K562 (cell line): ENCODE measurements around the gene ENPP6. TPM values are rescaled to one million over a fixed set of nuclear protein-coding genes. Genes with fewer than 3 reads are reported as not detected.

Source experiments
- ATAC-seq: fragments of 200-7000 bp; cut with Tn5 transposase; 3 replicates; pipeline ENCODE4 v1.9.1; 2020; ENCODE audit warnings: moderate library complexity
- BruUV-seq: library from RNA; stranded (reverse); fragments of 400-500 nt; replicated peaks from 2 replicates; lab custom pipeline; 2021; lab: Mats Ljungman, UMichigan
- CTCF ChIA-PET: fragments of 300-600 bp; formaldehyde crosslinking; extraction: SDS; loops from one replicate; lab custom pipeline; 2021; ENCODE audit warnings: low intra/inter-chr PET ratio; lab: Yijun Ruan, JAX
- POLR2A ChIA-PET: fragments of 300-600, 350-650 bp; sonication (Branson Sonifier 250); formaldehyde crosslinking; extraction: SDS; loops from one replicate; lab custom pipeline; 2021; ENCODE audit warnings: antibody characterized with exemption, inconsistent platforms; lab: Yijun Ruan, JAX
- DNase-seq, 4 experiments: peaks; one replicate each; pipeline versions ENCODE4 v3.0.0 to v3.0.0-alpha.2; 2011 to 2018; ENCODE audit warnings: low spot score in 3 of 4, mixed read lengths in 3 of 4; ENCODE audit errors: extremely low read depth in 1 of 4
- FAIRE-seq: peaks from 2 replicates; lab custom pipeline; 2011; peaks lifted over from hg19 to GRCh38; lab: Jason Lieb, UNC
- H2AFZ ChIP-seq: 2 replicates; pipeline ENCODE4 v1.6.0; 2011; ENCODE audit warnings: low read depth, low read length, control low read depth, inconsistent platforms
- H3K27ac ChIP-seq: fragments of 200-600 bp; 3 replicates; pipeline ENCODE4 v1.8.0; 2011; ENCODE audit warnings: low read depth, mild to moderate bottlenecking, control low read depth, inconsistent platforms, low read length, moderate library complexity, mixed read lengths; ENCODE audit errors: extremely low read depth
- H3K27me3 ChIP-seq, 2 experiments: fragments of 300-600 bp in 1 of 2; 2 replicates in 1 of 2; 3 replicates in 1 of 2; pipeline versions ENCODE4 v1.6.0 to v1.8.0; 2011; ENCODE audit warnings: inconsistent platforms in 2 of 2, low read length in 2 of 2, mild to moderate bottlenecking in 1 of 2, mixed read lengths in 1 of 2, moderate library complexity in 1 of 2; ENCODE audit not compliant: control insufficient read depth in 2 of 2, insufficient read depth in 2 of 2
- H3K36me3 ChIP-seq: fragments of 300-600 bp; 3 replicates; pipeline ENCODE4 v1.8.0; 2011; ENCODE audit warnings: mild to moderate bottlenecking, low read length, inconsistent platforms; ENCODE audit not compliant: control insufficient read depth, insufficient read depth
- H3K4me1 ChIP-seq, 2 experiments: fragments of 200-600 bp in 1 of 2; replicated peaks in 1 of 2; 2 replicates in 1 of 2; 3 replicates in 1 of 2; pipeline versions ENCODE4 v1.5.1 to v1.8.0; 2011; ENCODE audit warnings: inconsistent platforms in 2 of 2, low read length in 2 of 2, mild to moderate bottlenecking in 1 of 2, mixed read lengths in 1 of 2, moderate library complexity in 1 of 2; ENCODE audit not compliant: control insufficient read depth in 2 of 2, insufficient read depth in 2 of 2
- H3K4me2 ChIP-seq: 2 replicates; pipeline ENCODE4 v1.6.1; 2011; ENCODE audit warnings: low read length, control low read depth, inconsistent platforms, mixed read lengths; ENCODE audit not compliant: insufficient read depth
- H3K4me3 ChIP-seq: fragments of 200-600 bp; sonication (generic), shearing (Covaris generic); 2 replicates; pipeline ENCODE4 v1.5.1; 2016; ENCODE audit warnings: control low read depth, inconsistent platforms
- H3K79me2 ChIP-seq: fragments of 200-600 bp; 3 replicates; pipeline ENCODE4 v1.8.0; 2011; ENCODE audit warnings: low read length, inconsistent platforms; ENCODE audit not compliant: control insufficient read depth, insufficient read depth
- H3K9ac ChIP-seq, 2 experiments: 2 replicates each; pipeline versions ENCODE4 v1.6.0 to v1.6.1; 2011; ENCODE audit warnings: low read depth in 2 of 2, low read length in 2 of 2, control low read depth in 1 of 2, inconsistent platforms in 1 of 2, mild to moderate bottlenecking in 1 of 2, mixed read lengths in 1 of 2; ENCODE audit not compliant: insufficient read depth in 1 of 2
- H3K9me1 ChIP-seq: one replicate; pipeline ENCODE4 v1.6.0; 2011; ENCODE audit warnings: inconsistent platforms, mild to moderate bottlenecking, low read length, moderate library complexity; ENCODE audit not compliant: control insufficient read depth, insufficient read depth
- H3K9me3 ChIP-seq: replicated peaks from 2 replicates; pipeline ENCODE4 v1.5.1; 2011; ENCODE audit warnings: low read depth, low read length, inconsistent platforms; ENCODE audit not compliant: control insufficient read depth, insufficient read depth
- H4K20me1 ChIP-seq: replicated peaks from 2 replicates; pipeline ENCODE4 v1.6.1; 2011; ENCODE audit warnings: low read length, inconsistent platforms, mixed read lengths; ENCODE audit not compliant: control insufficient read depth, insufficient read depth
- CEBPB ChIP-seq: fragments of 450-650 bp; IDR thresholded peaks from 2 replicates; pipeline ENCODE4 v1.6.1; 2016; ENCODE audit warnings: missing genetic modification characterization, missing compliant biosample characterization
- FOXK2 ChIP-seq, 2 experiments: fragments of 450-650 bp; IDR thresholded peaks in 1 of 2; conservative IDR thresholded peaks in 1 of 2; 2 replicates each; pipeline ENCODE4 v1.6.1; 2016; ENCODE audit warnings: low read depth in 2 of 2, mild to moderate bottlenecking in 1 of 2
- FOXP1 ChIP-seq: sonication (generic); formaldehyde crosslinking; IDR thresholded peaks from 2 replicates; pipeline ENCODE4 v1.8.0; 2022; ENCODE audit warnings: mild to moderate bottlenecking, missing genetic modification reagents
- HDAC6 ChIP-seq: IDR thresholded peaks from 2 replicates; pipeline ENCODE4 v1.6.1; 2012; ENCODE audit warnings: low read depth, mild to moderate bottlenecking, control low read depth, inconsistent platforms, low read length, moderate library complexity
- HMG20B ChIP-seq: fragments of 250-450 bp; sonication (Bioruptor Pico); IDR thresholded peaks from 2 replicates; pipeline ENCODE4 v1.5.0; 2021; ENCODE audit warnings: mild to moderate bottlenecking
- MEIS2 ChIP-seq: fragments of 450-650 bp; IDR thresholded peaks from 2 replicates; pipeline ENCODE4 v1.6.1; 2014; ENCODE audit warnings: mild to moderate bottlenecking; ENCODE audit not compliant: partially characterized antibody
- TCF7 ChIP-seq: sonication (generic); IDR thresholded peaks from 2 replicates; pipeline ENCODE4 v1.6.1; 2016; ENCODE audit warnings: antibody characterized with exemption, borderline replicate concordance
- ZNF583 ChIP-seq: fragments of 250-450 bp; sonication (Bioruptor Pico); IDR thresholded peaks from 2 replicates; pipeline ENCODE4 v1.4.0; 2020
- ZNF785 ChIP-seq: fragments of 250-450 bp; sonication (Bioruptor Pico); IDR thresholded peaks from 2 replicates; pipeline ENCODE4 v1.4.0; 2020; ENCODE audit warnings: mild to moderate bottlenecking
- WGBS: fragments of 100-300 bp; shearing (Covaris generic); methylation state at CpG from one replicate; pipeline ENCODE4 v1.1.6; 2016; ENCODE audit warnings: low coverage, mixed read lengths; ENCODE audit not compliant: insufficient coverage; ENCODE audit errors: missing lambda C conversion rate; 5-methylcytosine and 5-hydroxymethylcytosine counted together
- in situ Hi-C: fragments of 300-500 bp; cut with MboI; formaldehyde crosslinking; loops from 4 replicates; pipeline ENCODE4 v1.15.0; 2018; ENCODE audit warnings: inconsistent platforms, mixed read lengths
- intact Hi-C: fragments of 100-400 bp; cut with micrococcal nuclease; formaldehyde crosslinking; loops from 2 replicates; pipeline ENCODE4 v1.14.2; 2022
- polyA plus RNA-seq, 8 experiments: library from polyadenylated mRNA; depleted of rRNA in 4 of 8; stranded (reverse) in 5 of 8; unstranded in 3 of 8; fragments of >200 nt; fragmentation: Nextera tagmentation in 2 of 8; fragmentation: Illumina TruSeq in 1 of 8; extraction: Ambion mirVana in 2 of 8; extraction: Trizol in 1 of 8; gene quantifications; 2 replicates each; pipeline versions ENCODE4 v1.2.1 to v1.2.3, GENCODE V29; 2011 to 2014; ENCODE audit warnings: inconsistent platforms in 1 of 8, missing spikeins in 1 of 8
- total RNA-seq, 7 experiments: library from RNA; depleted of rRNA in 6 of 7; stranded (reverse); fragments of >200 nt in 6 of 7; fragmentation: Illumina TruSeq in 2 of 7; extraction: Trizol in 2 of 7; gene quantifications; 2 replicates each; pipeline versions ENCODE4 v1.2.1 to v1.2.3, GENCODE V29; 2011 to 2021; ENCODE audit warnings: low replicate concordance in 1 of 7
- TF ChIP-seq, protein P1 (sequence below): fragments of 450-650 bp; formaldehyde crosslinking; conservative IDR thresholded peaks from 2 replicates; pipeline ENCODE4 v1.4.0; 2022; ENCODE audit warnings: mild to moderate bottlenecking, missing genetic modification characterization
- TF ChIP-seq, protein P2 (sequence below): fragments of 250-450 bp; sonication (Bioruptor Pico); IDR thresholded peaks from 2 replicates; pipeline ENCODE4 v1.5.0; 2021
- TF ChIP-seq, protein P3 (sequence below): fragments of 250-450 bp; sonication (Bioruptor Pico); IDR thresholded peaks from 2 replicates; pipeline ENCODE4 v1.4.0; 2020; ENCODE audit warnings: mild to moderate bottlenecking, moderate library complexity, borderline replicate concordance
- TF ChIP-seq, protein P4 (sequence below): fragments of 250-450 bp; sonication (Bioruptor Pico); IDR thresholded peaks from 2 replicates; pipeline ENCODE4 v1.4.0; 2020; ENCODE audit warnings: mild to moderate bottlenecking, moderate library complexity

The ENPP6 gene
- total and polyA plus RNA-seq, 9 of the 15 experiments (the other 6 are each of a cell fraction or from before 2014, with no cell fraction given): 0.29 TPM; not detected in 8

DNA sequence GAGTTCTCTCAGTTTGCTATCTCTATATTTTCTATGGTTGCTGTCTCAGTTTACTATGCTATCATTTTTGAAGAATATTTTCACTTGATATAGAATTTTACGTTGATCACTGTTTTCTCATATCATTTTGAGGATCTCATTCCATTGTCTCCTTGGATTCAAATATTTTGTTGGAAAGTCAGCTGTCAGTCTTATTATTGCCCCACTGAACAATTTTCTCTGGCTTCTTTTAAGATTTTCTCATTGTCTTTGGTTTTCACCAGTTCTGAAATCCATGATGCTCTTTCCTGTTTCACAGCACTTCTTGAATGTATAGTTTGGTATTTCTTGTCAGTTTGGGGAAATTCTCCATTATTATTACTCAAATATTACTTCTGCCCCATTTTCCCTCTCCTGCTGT is 81.1 kb downstream of the ENPP6 start (continued):
- TF ChIP-seq, protein P1, sequence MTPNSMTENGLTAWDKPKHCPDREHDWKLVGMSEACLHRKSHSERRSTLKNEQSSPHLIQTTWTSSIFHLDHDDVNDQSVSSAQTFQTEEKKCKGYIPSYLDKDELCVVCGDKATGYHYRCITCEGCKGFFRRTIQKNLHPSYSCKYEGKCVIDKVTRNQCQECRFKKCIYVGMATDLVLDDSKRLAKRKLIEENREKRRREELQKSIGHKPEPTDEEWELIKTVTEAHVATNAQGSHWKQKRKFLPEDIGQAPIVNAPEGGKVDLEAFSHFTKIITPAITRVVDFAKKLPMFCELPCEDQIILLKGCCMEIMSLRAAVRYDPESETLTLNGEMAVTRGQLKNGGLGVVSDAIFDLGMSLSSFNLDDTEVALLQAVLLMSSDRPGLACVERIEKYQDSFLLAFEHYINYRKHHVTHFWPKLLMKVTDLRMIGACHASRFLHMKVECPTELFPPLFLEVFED (CRISPR knock-in tag): no peak
- no peak for TF ChIP-seq ZNF785 (CRISPR knock-in tag)
- no peak for TF ChIP-seq TCF7
- TF ChIP-seq, protein P2, sequence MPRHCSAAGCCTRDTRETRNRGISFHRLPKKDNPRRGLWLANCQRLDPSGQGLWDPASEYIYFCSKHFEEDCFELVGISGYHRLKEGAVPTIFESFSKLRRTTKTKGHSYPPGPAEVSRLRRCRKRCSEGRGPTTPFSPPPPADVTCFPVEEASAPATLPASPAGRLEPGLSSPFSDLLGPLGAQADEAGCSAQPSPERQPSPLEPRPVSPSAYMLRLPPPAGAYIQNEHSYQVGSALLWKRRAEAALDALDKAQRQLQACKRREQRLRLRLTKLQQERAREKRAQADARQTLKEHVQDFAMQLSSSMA (CRISPR knock-in tag): no peak

DNA sequence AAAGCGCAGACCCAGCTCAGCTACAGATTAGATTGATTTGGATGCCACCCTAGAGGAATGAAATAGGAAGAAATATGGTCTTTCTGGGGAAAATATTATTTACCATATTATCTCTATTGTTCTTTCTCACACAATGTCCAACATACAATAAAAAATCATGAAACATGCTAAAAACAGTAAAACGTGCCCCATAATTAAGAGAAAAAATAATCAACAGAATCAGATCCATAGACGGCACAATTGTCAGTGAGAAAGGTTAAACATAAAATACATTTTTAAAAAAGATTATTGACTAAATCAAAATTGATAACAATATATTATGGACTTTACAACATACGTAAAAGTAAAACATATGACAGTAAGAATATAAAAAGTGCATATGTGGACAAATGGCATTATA is 90.9 kb downstream of the ENPP6 start:
- H3K27ac ChIP-seq: no peak overlapping the region
- H3K4me2 ChIP-seq: no peak overlapping the region
- ChIA-PET POLR2A (no interaction called here), CTCF (interaction anchor here (0.7 kb wide), 1 partner anchor 603 kb away, joined by 3 read pairs; no protein-coding TSS in a partner anchor)
- H3K4me1 ChIP-seq: no peaks in the 10 kb centered on the region
- no peak overlapping the region for H3K9ac ChIP-seq
- no peaks in the 10 kb centered on the region for H3K9me3 ChIP-seq
- FAIRE-seq: no peak
- intact Hi-C loops: no loop called here
- H3K27me3 ChIP-seq: no peaks in the 10 kb centered on the region; a peak in 1 of 5 replicates
- no peak for ATAC-seq
- no peak overlapping the region for H3K4me3 ChIP-seq
- no peaks in the 10 kb centered on the region for H4K20me1 ChIP-seq
- no peaks in the 10 kb centered on the region for H3K9me1 ChIP-seq
- no peaks in the 10 kb centered on the region for H3K36me3 ChIP-seq
- WGBS: 3% methylated on average over 4 of the region's 4 CpGs
- no peak for DNase-seq
- in situ Hi-C loops: no loop called here
- H2AFZ ChIP-seq: no peak overlapping the region
- BruUV-seq: no TSS peak
- no peaks in the 10 kb centered on the region for H3K79me2 ChIP-seq
- TF ChIP-seq HDAC6 (no peak), ZNF583 (CRISPR knock-in tag) (no peak), HMG20B (no peak), CEBPB (tag) (no peak), MEIS2 (no peak), FOXP1 (CRISPR knock-in tag) (no peak), FOXK2 (conservative IDR thresholded peaks at IDR 0.05 in 1 of 2, IDR thresholded peaks at IDR 0.05 in 1 of 2; ENCODE audit: low read depth in 2 of 2) (no peak)
- TF ChIP-seq, protein P3, sequence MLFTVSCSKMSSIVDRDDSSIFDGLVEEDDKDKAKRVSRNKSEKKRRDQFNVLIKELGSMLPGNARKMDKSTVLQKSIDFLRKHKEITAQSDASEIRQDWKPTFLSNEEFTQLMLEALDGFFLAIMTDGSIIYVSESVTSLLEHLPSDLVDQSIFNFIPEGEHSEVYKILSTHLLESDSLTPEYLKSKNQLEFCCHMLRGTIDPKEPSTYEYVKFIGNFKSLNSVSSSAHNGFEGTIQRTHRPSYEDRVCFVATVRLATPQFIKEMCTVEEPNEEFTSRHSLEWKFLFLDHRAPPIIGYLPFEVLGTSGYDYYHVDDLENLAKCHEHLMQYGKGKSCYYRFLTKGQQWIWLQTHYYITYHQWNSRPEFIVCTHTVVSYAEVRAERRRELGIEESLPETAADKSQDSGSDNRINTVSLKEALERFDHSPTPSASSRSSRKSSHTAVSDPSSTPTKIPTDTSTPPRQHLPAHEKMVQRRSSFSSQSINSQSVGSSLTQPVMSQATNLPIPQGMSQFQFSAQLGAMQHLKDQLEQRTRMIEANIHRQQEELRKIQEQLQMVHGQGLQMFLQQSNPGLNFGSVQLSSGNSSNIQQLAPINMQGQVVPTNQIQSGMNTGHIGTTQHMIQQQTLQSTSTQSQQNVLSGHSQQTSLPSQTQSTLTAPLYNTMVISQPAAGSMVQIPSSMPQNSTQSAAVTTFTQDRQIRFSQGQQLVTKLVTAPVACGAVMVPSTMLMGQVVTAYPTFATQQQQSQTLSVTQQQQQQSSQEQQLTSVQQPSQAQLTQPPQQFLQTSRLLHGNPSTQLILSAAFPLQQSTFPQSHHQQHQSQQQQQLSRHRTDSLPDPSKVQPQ (CRISPR knock-in tag): no peak
- TF ChIP-seq, protein P4, sequence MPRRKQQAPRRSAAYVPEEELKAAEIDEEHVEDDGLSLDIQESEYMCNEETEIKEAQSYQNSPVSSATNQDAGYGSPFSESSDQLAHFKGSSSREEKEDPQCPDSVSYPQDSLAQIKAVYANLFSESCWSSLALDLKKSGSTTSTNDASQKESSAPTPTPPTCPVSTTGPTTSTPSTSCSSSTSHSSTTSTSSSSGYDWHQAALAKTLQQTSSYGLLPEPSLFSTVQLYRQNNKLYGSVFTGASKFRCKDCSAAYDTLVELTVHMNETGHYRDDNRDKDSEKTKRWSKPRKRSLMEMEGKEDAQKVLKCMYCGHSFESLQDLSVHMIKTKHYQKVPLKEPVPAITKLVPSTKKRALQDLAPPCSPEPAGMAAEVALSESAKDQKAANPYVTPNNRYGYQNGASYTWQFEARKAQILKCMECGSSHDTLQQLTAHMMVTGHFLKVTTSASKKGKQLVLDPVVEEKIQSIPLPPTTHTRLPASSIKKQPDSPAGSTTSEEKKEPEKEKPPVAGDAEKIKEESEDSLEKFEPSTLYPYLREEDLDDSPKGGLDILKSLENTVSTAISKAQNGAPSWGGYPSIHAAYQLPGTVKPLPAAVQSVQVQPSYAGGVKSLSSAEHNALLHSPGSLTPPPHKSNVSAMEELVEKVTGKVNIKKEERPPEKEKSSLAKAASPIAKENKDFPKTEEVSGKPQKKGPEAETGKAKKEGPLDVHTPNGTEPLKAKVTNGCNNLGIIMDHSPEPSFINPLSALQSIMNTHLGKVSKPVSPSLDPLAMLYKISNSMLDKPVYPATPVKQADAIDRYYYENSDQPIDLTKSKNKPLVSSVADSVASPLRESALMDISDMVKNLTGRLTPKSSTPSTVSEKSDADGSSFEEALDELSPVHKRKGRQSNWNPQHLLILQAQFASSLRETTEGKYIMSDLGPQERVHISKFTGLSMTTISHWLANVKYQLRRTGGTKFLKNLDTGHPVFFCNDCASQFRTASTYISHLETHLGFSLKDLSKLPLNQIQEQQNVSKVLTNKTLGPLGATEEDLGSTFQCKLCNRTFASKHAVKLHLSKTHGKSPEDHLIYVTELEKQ (CRISPR knock-in tag): no peak
